ENCODE results near the gene YWHAB.

DNA sequence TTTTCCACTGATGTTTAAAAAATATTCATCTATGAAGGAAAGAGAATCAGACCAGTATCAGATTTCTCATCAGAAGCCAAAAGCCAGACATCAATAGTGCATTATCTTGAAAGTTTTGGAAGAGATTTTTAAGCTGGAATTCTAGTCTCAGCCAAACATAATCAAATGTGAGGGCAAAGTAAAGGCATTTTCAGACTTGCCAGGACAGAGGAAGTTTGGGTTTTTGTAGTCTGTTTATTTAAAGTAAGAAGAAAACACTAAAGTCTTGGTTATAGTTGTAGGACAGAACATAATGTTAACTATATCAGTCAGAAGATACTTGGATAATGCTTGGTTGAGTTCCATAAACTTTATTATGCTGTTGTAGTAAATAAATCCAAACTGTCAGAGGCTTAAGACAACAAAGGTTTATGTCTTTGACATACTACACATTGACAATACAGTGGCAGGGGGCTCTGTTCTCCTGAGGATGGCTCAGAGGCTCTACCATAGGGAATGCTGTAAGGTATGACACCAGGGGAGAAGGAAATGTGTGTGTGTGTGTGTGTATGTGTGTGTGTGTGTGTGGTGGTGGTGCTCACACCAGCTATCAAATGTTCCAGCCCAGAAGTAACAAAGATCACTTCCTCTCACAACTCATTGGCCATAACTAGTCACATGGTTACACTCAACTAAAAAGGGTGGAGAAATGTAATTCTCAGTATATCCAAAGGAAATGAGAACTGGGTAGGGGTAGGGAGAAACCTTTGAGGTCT, 26.7 kb upstream of the YWHAB start:
- no peak for TF ChIP-seq YY1 (IDR thresholded peaks at IDR 0.05; ENCODE audit: insufficient read depth, insufficient read length)
- TF ChIP-seq ZNF274 (IDR thresholded peaks at IDR 0.05; ENCODE audit: low read depth, low read length), result no peak
